ENCODE measurements around the gene ZNF133.

The ZNF133 gene

DNA sequence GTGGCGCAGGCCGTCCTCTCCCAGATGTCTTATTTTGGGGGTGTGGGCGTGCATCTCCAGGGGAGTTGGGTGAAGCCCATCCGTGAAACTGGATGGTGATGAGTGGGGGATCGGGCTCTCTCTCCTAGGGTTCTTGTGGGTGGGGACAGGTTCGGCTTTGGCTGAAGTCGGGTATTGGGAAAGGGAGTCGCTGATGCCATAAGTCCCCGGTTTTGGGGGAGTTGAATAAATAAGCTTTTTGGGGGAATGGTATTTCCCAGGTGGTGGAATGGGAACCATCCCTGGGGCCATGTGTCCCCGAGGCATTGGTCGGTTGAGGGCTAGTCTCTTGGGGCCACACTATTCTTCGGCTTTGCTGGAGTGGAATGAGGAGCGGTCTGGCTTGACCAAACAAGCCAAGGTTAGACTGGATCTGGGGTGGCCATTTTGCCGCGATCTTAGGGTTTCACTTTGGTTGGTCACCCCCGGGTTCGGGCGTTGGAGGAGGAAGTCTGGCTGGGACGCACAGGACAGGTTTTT lies 481 bp downstream of the ZNF133 start:
- no peak for DNase-seq (ENCODE audit: extremely low read depth, insufficient read length)
- Histone ChIP-seq H3K4me3 (replicated peaks; ENCODE audit: low read depth, low read length) (peak overlapping the region; percentile 92), H3K27me3 (replicated peaks; ENCODE audit: control insufficient read depth, insufficient read depth, low read length) (no peaks in the 10 kb centered on the region), H3K36me3 (ENCODE audit: control insufficient read depth, insufficient read depth, low read length) (no peaks in the 10 kb centered on the region)
- TF ChIP-seq, protein P1, sequence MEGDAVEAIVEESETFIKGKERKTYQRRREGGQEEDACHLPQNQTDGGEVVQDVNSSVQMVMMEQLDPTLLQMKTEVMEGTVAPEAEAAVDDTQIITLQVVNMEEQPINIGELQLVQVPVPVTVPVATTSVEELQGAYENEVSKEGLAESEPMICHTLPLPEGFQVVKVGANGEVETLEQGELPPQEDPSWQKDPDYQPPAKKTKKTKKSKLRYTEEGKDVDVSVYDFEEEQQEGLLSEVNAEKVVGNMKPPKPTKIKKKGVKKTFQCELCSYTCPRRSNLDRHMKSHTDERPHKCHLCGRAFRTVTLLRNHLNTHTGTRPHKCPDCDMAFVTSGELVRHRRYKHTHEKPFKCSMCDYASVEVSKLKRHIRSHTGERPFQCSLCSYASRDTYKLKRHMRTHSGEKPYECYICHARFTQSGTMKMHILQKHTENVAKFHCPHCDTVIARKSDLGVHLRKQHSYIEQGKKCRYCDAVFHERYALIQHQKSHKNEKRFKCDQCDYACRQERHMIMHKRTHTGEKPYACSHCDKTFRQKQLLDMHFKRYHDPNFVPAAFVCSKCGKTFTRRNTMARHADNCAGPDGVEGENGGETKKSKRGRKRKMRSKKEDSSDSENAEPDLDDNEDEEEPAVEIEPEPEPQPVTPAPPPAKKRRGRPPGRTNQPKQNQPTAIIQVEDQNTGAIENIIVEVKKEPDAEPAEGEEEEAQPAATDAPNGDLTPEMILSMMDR (IDR thresholded peaks at IDR 0.05; ENCODE audit: insufficient read depth, low read length, poor library complexity, severe bottlenecking), result no peak

DNA sequence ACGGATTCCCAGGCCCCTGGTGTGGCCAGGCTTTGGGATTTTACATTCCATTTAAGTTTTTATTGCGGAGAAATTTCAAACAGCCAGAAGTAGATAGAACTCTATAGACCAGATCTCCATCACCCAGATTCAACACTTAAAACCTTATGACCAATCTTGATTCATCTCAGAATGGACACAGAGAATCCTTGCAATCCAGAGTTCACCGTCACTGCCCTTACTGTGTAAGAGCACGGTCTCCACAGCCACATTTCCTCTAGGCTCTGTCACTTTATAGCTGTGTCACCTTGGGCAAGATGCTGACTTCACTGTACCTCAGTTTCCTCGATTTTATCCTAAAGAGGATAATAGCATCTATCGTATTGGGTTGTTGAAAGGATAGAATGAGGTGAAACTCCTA lies 979 bp downstream of the ZNF133 start:
- TF ChIP-seq, protein P1 (IDR thresholded peaks at IDR 0.05; ENCODE audit: insufficient read depth, low read length, poor library complexity, severe bottlenecking), result no peak
- Histone ChIP-seq H3K27me3 (replicated peaks; ENCODE audit: control insufficient read depth, insufficient read depth, low read length) (no peaks in the 10 kb centered on the region), H3K36me3 (ENCODE audit: control insufficient read depth, insufficient read depth, low read length) (no peaks in the 10 kb centered on the region), H3K4me3 (replicated peaks; ENCODE audit: low read depth, low read length) (peak overlapping the region; percentile 92)
- no peak for DNase-seq (ENCODE audit: extremely low read depth, insufficient read length)

DNA sequence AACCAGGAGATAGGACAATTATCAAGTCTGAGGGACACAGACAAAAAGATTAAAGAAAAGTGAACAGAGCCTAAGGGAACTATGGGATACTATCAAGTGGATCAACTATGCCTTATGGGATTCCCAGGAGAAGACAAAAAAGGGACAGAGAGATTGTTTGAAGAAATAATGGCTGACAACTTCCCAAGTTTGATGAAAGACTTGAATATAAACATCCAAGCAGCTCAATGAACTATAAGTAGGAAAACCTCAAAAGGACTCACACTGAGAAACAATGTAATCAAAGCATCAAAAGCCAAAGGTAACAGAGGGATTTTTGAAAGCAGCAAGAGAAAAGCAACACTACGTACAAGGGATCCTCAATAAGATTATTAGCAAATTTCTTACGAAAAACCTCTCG lies 11.0 kb downstream of the ZNF133 start:
- DNase-seq (ENCODE audit: extremely low read depth, insufficient read length), result no peak
- TF ChIP-seq, protein P1 (IDR thresholded peaks at IDR 0.05; ENCODE audit: insufficient read depth, low read length, poor library complexity, severe bottlenecking), result no peak
- Histone ChIP-seq H3K27me3 (replicated peaks; ENCODE audit: control insufficient read depth, insufficient read depth, low read length) (no peaks in the 10 kb centered on the region), H3K36me3 (ENCODE audit: control insufficient read depth, insufficient read depth, low read length) (peaks cover 2% of the 10 kb centered on the region), H3K4me3 (replicated peaks; ENCODE audit: low read depth, low read length) (no peak overlapping the region)

DNA sequence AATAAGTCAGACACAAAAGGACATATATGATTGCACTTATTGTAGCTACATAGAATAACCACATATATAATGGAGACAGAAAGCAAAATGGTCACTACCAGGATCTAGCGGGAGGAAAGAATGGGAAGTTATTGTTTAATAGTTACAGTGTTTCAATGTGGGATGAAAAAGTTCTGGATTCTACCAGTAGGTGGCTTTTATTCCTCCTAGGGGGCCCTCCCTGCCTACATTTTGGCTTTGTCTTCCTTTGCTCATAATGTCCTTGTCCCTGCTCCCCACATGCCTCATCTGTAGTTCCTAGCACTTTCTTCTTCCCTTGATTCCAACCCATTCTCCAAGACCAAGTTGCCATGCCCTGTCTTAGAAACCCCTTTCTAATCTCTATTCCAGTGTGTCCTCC lies 16.3 kb downstream of the ZNF133 start:
- Histone ChIP-seq H3K36me3 (ENCODE audit: control insufficient read depth, insufficient read depth, low read length) (peaks cover 2% of the 10 kb centered on the region), H3K27me3 (replicated peaks; ENCODE audit: control insufficient read depth, insufficient read depth, low read length) (no peaks in the 10 kb centered on the region), H3K4me3 (replicated peaks; ENCODE audit: low read depth, low read length) (no peak overlapping the region)
- TF ChIP-seq, protein P1 (IDR thresholded peaks at IDR 0.05; ENCODE audit: insufficient read depth, low read length, poor library complexity, severe bottlenecking), result peak; percentile 39
- no peak for DNase-seq (ENCODE audit: extremely low read depth, insufficient read length)

DNA sequence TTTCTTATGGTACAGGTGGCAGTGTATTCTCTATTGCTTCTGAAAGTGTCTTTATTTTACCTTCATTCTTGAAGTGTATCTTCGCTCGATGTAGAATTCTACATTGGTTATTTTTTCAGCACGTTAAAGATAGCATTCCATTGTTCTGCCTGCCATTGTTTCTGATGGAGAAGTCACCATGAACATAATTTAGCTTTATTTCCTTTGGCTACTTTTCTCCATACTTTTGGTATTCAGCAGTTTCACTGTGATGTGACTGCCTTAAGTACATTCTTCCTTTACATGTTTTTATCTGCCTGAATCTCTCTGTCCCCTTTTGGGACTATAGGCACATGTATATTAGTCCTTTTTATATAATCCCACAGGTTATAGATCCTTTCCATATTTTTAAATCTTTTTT lies 19.0 kb downstream of the ZNF133 start:
- TF ChIP-seq, protein P1 (IDR thresholded peaks at IDR 0.05; ENCODE audit: insufficient read depth, low read length, poor library complexity, severe bottlenecking), result no peak
- Histone ChIP-seq H3K27me3 (replicated peaks; ENCODE audit: control insufficient read depth, insufficient read depth, low read length) (no peaks in the 10 kb centered on the region), H3K36me3 (ENCODE audit: control insufficient read depth, insufficient read depth, low read length) (peaks cover 2% of the 10 kb centered on the region)

DNA sequence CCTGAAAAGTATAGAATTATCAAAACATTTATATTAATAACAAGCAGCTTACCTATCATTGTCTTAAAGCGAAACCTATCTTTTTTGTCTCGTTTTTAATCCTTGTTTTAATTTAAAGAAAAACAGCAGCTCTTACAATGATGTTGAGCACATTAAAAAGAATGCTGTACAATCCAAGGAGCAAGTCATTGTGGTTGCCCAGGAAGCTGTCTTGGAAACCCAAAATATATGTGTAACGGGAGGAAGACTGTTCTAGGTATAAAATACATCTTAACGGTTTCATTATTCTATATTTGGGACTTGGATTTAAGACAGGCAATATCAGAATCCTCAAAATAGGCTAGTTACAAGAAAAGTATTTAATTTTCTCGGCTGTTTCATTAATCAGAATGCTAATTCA lies 21.7 kb downstream of the ZNF133 start:
- peaks cover 4% of the 10 kb centered on the region for H3K36me3 ChIP-seq (ENCODE audit: control insufficient read depth, insufficient read depth, low read length)
- TF ChIP-seq, protein P1 (IDR thresholded peaks at IDR 0.05; ENCODE audit: insufficient read depth, low read length, poor library complexity, severe bottlenecking), result no peak
- H3K27me3 ChIP-seq (replicated peaks; ENCODE audit: control insufficient read depth, insufficient read depth, low read length), result no peaks in the 10 kb centered on the region
- DNase-seq (ENCODE audit: extremely low read depth, insufficient read length), result no peak
- no peak overlapping the region for H3K4me3 ChIP-seq (replicated peaks; ENCODE audit: low read depth, low read length)

More for the DNA sequence above, 19.0 kb downstream of the ZNF133 start:
- no peak overlapping the region for H3K4me3 ChIP-seq (replicated peaks; ENCODE audit: low read depth, low read length)
- no peak for DNase-seq (ENCODE audit: extremely low read depth, insufficient read length)
